ENCODE data around the gene SCN5A.

Gene SCN5A

DNA sequence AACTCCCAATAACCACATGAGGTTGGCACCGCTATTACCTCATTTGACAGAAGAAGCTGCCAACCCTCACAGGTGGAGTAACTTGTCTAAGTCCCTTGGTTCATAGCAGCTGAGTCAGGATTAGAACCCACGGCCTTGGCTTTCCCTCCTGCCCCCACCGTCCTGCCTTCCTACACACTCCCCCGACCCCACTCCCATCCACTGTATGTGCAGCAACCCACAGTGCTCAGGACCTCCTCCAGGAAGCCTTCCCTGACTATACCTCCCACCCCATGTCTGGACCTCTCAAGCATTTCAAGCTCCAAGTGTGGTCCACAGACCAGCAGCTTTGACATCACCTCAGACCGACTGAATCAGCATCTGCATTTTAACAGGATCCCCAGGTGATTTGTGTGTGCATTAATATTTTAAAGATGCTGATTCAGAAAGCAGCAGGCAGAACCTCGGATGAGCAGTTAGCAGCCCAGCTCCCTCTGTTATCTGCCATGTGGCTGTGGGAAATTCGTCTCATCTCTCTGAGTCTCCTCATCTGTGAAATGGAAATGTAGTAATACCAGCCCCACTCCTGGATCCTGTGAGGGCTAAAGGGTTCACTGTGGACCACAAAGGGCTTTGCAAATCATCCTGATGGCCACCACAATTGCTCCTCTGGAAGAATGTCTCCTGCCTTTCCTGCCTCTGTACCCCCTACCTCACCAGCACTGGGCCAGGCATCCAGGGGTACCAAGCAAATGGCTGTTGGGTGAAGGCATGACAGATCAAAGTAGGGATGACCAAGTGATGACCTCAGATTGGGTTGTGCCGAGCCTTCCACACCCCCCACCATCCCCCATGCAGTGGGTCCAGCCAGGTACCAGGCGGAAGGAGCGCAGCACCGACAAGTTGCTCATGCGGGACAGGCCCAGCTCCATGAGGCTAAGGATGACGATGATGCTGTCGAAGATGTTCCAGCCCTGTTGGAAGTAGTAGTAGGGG is 62.7 kb downstream of the SCN5A start:
- in situ Hi-C loops (cut with HindIII; ENCODE audit: low pct_ligation_motif_present, low pct_unique_long_range_greater_than_20kb, low sequenced_read_pairs), result no loop called here
- no peak for DNase-seq

DNA sequence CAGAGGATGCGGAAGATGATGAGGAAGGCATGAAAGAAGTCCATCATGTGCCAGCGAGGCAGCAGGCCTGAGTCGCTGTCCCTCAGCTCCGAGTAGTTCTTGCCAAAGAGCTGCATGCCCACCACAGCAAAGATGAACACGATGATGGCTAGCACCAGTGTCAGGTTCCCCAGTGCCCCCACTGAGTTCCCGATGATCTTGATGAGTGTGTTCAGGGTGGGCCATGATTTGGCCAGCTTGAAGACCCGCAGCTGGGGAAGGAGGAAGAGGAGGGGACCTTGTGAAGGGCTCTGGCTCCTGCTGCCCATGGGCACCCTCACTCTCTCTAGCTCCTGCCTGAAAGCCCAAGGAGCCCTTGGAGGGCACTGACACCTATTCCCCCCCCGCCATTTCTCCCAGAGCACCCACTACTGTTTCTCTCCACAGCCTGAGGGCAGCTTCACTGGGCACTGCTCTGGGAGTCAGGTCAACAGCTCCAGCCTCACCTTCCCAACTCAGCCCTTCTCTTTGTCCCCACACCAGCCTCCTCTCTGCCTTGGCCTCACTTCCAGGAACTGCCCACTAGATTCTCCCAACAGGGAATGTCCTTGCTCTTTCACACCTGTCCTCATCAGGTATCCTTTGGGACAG is 63.6 kb downstream of the SCN5A start:
- no peak for DNase-seq
- in situ Hi-C loops (cut with HindIII; ENCODE audit: low pct_ligation_motif_present, low pct_unique_long_range_greater_than_20kb, low sequenced_read_pairs), result no loop called here

GRCh38 chr3:38583688-38584087 is 65.8 kb downstream of the SCN5A start:
- in situ Hi-C loops (cut with HindIII; ENCODE audit: low pct_ligation_motif_present, low pct_unique_long_range_greater_than_20kb, low sequenced_read_pairs), result no loop called here
- DNase-seq, result no peak

DNA sequence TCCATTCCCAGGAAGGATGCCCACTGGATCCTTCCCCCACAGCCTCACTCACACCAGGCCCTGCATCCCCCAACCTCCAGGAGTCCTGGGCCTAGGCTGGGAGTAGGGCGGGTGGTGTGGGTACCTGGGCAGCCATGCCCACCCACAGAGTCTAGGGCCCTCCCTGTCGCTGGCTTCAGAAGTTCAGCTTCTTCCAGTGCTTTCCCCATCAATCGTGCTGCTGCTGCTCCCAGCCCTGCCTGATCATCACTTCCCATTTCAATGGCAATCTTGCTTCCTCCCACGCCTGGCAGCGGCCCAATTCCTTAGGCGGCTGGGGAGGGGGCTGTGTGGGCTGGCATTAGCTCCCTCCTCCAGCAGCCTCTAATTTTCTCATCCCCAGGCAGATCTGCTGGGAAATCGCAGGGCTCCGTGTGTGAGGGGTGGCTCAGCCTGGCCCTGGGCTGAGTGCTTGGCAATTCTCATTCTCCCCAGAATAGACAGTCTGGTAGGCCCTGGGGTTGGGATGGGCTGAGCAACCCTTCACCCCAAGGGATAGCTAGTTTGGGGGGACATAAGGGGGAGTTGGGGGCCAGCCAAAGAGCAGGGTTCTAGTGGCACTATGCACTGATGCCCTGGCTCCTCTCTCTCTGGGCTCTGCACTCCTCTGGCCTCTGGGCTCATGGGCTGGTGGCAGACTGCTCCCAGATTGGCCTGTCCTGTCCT is 66.4 kb downstream of the SCN5A start:
- no peak for DNase-seq
- in situ Hi-C loops (cut with HindIII; ENCODE audit: low pct_ligation_motif_present, low pct_unique_long_range_greater_than_20kb, low sequenced_read_pairs), result no loop called here

GRCh38 chr3:38582316-38582715 is 67.2 kb downstream of the SCN5A start:
- in situ Hi-C loops (cut with HindIII; ENCODE audit: low pct_ligation_motif_present, low pct_unique_long_range_greater_than_20kb, low sequenced_read_pairs), result no loop called here
- DNase-seq, result no peak

GRCh38 chr3:38581774-38582173 is 67.7 kb downstream of the SCN5A start:
- no peak for DNase-seq
- in situ Hi-C loops (cut with HindIII; ENCODE audit: low pct_ligation_motif_present, low pct_unique_long_range_greater_than_20kb, low sequenced_read_pairs), result no loop called here

DNA sequence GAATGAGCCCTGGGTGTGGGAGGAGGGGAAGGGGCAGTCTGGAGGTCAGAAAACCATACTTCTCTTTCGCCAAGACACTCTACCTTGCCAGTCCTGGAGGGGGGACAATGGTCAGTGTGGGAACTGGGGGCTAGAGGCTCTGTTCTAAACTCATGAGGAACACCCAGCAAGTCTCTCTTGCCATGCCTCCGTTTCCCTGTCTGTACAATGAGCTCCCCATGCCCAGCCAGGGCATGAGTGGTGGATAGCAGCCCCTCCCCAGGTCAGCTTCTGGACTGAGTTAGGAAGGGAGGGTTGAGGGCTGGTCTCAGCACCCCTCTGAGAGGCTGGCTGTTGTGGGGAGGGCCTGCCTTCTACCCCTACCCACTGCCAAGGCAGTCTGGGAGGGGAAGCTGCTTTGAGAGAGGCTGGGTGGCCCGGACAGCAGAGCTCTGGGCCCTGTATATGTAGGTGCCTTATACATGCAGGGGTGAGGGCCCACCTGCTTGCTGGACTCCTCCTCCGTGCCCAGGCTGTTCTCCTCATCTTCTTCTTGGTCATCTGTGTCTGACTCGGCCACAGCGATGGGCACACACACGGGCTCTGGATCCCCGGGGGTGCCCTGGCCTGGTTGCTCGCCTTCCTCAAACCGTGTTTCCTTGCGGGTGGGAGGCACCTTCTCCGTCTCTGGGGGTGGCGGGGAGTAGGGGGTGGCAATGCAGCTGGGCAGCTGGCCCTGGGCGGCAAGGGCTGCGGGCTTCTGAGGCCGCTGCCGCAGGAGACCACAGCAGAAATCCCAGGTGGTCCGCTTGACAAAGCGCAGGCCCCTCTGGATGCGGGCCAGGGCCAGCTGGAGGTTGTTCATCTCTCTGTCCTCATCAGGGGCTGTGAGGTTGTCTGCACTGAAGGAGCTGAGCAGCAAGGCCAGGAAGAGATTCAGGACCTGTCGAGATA is 68.8 kb downstream of the SCN5A start:
- no peak for DNase-seq
- in situ Hi-C loops (cut with HindIII; ENCODE audit: low pct_ligation_motif_present, low pct_unique_long_range_greater_than_20kb, low sequenced_read_pairs), result no loop called here

- no peak for DNase-seq
- in situ Hi-C loops (cut with HindIII; ENCODE audit: low pct_ligation_motif_present, low pct_unique_long_range_greater_than_20kb, low sequenced_read_pairs), result no loop called here
These were observed 69.7 kb downstream of the SCN5A start for GRCh38 chr3:38579551-38580449.

DNA sequence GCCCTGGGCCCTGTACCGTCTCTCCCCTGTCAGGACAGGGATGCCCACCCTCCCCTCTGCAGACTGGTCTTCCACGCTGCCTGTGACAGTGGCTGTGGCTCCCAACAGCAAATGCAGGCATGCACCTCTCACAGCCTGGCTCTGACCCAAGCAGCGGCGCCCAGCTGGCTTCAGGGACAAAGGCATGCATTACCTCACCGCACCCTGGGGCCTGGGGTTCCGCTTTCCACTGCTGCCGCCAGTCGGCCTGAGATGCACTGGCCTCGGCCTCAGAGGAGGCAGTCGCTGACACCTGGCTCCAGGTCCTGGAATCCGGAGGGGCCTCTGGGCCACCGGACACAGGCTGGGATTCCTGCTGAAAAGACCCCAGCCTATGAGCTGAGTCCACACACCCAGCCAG is 70.3 kb downstream of the SCN5A start:
- no peak for DNase-seq
- in situ Hi-C loops (cut with HindIII; ENCODE audit: low pct_ligation_motif_present, low pct_unique_long_range_greater_than_20kb, low sequenced_read_pairs), result no loop called here

- in situ Hi-C loops (cut with HindIII; ENCODE audit: low pct_ligation_motif_present, low pct_unique_long_range_greater_than_20kb, low sequenced_read_pairs), result no loop called here
- DNase-seq, result no peak
These were observed 70.9 kb downstream of the SCN5A start for GRCh38 chr3:38578551-38578950.

GRCh38 chr3:38578081-38578475 is 71.4 kb downstream of the SCN5A start:
- DNase-seq, result no peak
- in situ Hi-C loops (cut with HindIII; ENCODE audit: low pct_ligation_motif_present, low pct_unique_long_range_greater_than_20kb, low sequenced_read_pairs), result no loop called here

- no peak for DNase-seq
- in situ Hi-C loops (cut with HindIII; ENCODE audit: low pct_ligation_motif_present, low pct_unique_long_range_greater_than_20kb, low sequenced_read_pairs), result no loop called here
These were observed 72.0 kb downstream of the SCN5A start for GRCh38 chr3:38577371-38578080.

GRCh38 chr3:38576526-38577370 is 72.7 kb downstream of the SCN5A start:
- no peak for DNase-seq
- in situ Hi-C loops (cut with HindIII; ENCODE audit: low pct_ligation_motif_present, low pct_unique_long_range_greater_than_20kb, low sequenced_read_pairs), result no loop called here

DNA sequence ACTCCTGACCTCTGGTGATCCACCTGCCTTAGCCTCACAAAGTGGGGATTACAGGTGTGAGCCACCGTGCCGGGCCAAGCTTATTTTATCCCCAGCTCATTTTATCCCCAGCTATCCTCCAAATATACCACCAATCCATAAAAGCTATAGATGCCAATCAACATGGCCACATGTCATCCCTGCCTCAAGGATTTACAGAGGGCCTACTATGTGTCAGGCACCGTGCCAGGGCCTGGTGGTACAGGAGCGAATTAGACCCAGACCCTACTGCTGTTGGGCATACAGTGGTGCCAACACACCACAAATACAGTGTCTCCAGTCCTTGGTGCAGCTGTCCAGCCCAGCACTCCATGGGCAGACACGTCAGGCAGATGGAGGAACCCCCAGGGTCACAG is 73.4 kb downstream of the SCN5A start:
- in situ Hi-C loops (cut with HindIII; ENCODE audit: low pct_ligation_motif_present, low pct_unique_long_range_greater_than_20kb, low sequenced_read_pairs), result no loop called here

GRCh38 chr3:38575279-38575843 is 74.1 kb downstream of the SCN5A start:
- in situ Hi-C loops (cut with HindIII; ENCODE audit: low pct_ligation_motif_present, low pct_unique_long_range_greater_than_20kb, low sequenced_read_pairs), result no loop called here
- DNase-seq, result no peak

More for the DNA sequence above, 73.4 kb downstream of the SCN5A start:
- DNase-seq, result no peak
